HG03378 (cell line): ENCODE measurements around the gene KCNIP4.

ENCODE experiments used
- ATAC-seq: cut with Tn5 transposase; IDR thresholded peaks from one replicate; pipeline ENCODE4 v1.9.1; 2021; ENCODE audit warnings: mild to moderate bottlenecking, moderate library complexity; ENCODE audit not compliant: unreplicated experiment

Gene KCNIP4

GRCh38 chr4:21901831-21902230 lies 46.7 kb downstream of the KCNIP4 start:
- no peak for ATAC-seq

- ATAC-seq: no peak
These were observed 47.3 kb downstream of the KCNIP4 start for GRCh38 chr4:21901281-21901680.

GRCh38 chr4:21900211-21900610 lies 48.4 kb downstream of the KCNIP4 start:
- no peak for ATAC-seq

GRCh38 chr4:21898101-21898500 lies 50.5 kb downstream of the KCNIP4 start:
- ATAC-seq: no peak

- no peak for ATAC-seq
These were observed 51.8 kb downstream of the KCNIP4 start for GRCh38 chr4:21896767-21897166.

GRCh38 chr4:21893136-21893535 lies 55.4 kb downstream of the KCNIP4 start:
- no peak for ATAC-seq

- ATAC-seq: no peak
These were observed 58.3 kb downstream of the KCNIP4 start for GRCh38 chr4:21890231-21890630.

- ATAC-seq: peak; percentile 86
These were observed 60.2 kb downstream of the KCNIP4 start for GRCh38 chr4:21888195-21888976.

GRCh38 chr4:21887481-21887880 lies 61.1 kb downstream of the KCNIP4 start:
- ATAC-seq: no peak

GRCh38 chr4:21885770-21886169 lies 62.8 kb downstream of the KCNIP4 start:
- no peak for ATAC-seq

GRCh38 chr4:21885241-21885640 lies 63.3 kb downstream of the KCNIP4 start:
- ATAC-seq: no peak

GRCh38 chr4:21884615-21885014 lies 64.0 kb downstream of the KCNIP4 start:
- ATAC-seq: no peak

GRCh38 chr4:21882051-21882839 lies 66.3 kb downstream of the KCNIP4 start:
- no peak for ATAC-seq

- no peak for ATAC-seq
These were observed 69.4 kb downstream of the KCNIP4 start for GRCh38 chr4:21879187-21879586.

GRCh38 chr4:21876711-21877110 lies 71.9 kb downstream of the KCNIP4 start:
- ATAC-seq: no peak

GRCh38 chr4:21873145-21873544 lies 75.4 kb downstream of the KCNIP4 start:
- no peak for ATAC-seq

GRCh38 chr4:21872101-21872500 lies 76.5 kb downstream of the KCNIP4 start:
- ATAC-seq: no peak

GRCh38 chr4:21869978-21870745 lies 78.4 kb downstream of the KCNIP4 start:
- ATAC-seq: no peak

GRCh38 chr4:21864686-21865085 lies 83.9 kb downstream of the KCNIP4 start:
- ATAC-seq: no peak

GRCh38 chr4:21862917-21863316 lies 85.7 kb downstream of the KCNIP4 start:
- ATAC-seq: no peak

GRCh38 chr4:21858971-21859370 lies 89.6 kb downstream of the KCNIP4 start:
- ATAC-seq: no peak
